Activated naive CD8-positive, alpha-beta T cell treated with anti-CD3 and anti-CD28 coated beads, Interleukin-2, amount 50 U/mL, for 16 hours (primary cell): Measurements from ENCODE around the gene HOXA6.
A peak's percentile ranks its signal among the peaks of the same experiment; 100 is the strongest.

Experiments used
- DNase-seq: peaks from one replicate; pipeline ENCODE4 v3.0.0-alpha.2; 2020; ENCODE audit warnings: low read depth, low spot score

HOXA6 gene

DNA sequence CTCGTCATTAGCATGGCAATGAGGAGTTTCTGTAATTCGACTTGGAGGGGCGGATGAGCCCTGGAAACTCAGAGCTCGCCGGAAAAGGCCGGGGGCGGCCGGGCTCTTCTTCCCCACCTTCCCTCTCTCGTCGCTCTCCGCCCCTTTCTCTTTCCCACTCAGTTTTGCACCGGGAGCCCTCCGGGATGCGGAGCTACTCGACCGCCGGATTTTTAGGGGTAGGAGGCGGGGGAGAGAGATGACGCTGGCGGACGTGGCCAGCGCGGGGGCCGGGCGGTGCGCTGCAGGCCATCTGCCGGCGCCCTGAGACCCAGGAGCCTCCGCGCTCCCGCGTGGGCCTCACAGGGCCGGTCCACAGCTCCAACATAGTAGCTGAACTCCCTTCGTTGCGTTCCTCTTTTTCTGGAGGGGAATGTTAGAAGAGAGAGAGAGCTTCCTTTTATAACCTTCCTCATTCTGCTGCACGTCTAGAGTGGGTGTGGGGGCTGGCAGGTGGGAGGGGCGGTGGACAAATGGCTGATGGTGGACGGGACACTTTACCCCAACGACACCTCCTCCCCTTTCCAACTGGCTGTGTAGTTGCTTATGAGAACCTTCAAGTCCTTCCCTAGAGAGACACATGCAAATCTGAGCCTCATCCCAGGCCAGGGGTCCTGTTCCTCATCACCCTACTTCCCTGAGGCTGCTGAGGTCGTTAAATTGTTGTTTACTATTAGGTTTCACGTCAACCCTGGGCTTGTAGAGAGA is 50.6 kb downstream of the HOXA6 start:
- DNase-seq: no peak

DNA sequence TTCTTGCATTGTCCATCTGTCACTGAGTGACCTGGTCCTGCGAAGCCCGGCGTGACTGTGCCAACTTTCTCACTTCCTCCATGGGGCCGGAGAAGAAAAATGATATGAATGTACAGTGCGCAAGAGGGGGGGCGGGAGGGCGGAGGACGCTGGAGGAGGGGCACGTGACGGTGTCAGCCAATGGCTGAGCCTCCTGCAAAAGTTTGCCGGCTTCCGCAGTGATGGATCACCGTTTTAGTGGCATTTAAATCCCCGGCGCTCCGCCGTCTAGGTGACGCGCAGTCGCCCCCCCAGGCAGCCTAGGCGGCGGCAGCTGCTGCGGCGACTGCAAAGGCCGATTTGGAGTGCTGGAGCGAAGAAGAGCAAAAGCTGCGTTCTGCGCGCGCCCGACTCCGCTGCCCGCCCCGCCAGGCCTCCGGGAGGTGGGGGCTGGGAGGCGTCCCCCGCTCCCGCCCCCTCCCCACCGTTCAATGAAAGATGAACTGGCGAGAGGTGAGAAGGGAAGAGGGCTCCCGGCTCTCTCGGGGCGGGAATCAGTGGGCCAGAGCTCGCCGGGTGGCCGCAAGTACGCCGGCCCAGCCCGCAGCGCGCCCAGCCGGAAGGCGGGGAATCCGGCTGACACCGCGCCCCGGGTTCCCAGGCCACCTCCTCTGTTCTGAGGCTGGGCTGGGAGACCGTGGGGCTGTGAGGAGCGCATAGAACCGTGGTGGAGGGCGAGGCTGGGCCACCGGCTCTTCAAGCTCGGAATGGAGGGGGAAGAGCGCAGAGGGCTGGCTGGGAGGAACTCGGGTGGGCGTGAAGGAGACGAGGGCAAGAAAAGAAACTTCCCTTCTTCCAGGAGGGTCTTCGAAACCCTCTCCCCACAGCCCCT is 51.4 kb downstream of the HOXA6 start, which contains the start of gene HOXA1:
Gene HOXA1 (minus strand): TSS at position 104 of the 871 bp plus-strand sequence. CDS start 88 bp downstream, at position 16.
- DNase-seq: peak; percentile 32
